Sigmoid colon (tissue), 7 donors: ENCODE results near the gene ADORA1. TPM values are rescaled to one million over a fixed set of nuclear protein-coding genes. Genes with fewer than 3 reads are reported as not detected.

Experiments used
- DNase-seq: peaks from one replicate; pipeline ENCODE4 v3.0.0-alpha.2; 2019
- H3K27ac ChIP-seq, 4 donors: fragments of 200-600 bp; sonication (generic); one replicate each; pipeline ENCODE4 v1.5.1; 2016 to 2019; ENCODE audit warnings: mild to moderate bottlenecking in 1 of 4
- H3K27me3 ChIP-seq, 3 donors: fragments of 200-600 bp; sonication (generic); one replicate each; pipeline ENCODE4 v1.5.1; 2019; ENCODE audit warnings: mild to moderate bottlenecking in 1 of 3
- H3K36me3 ChIP-seq, 4 donors: fragments of 200-600 bp; sonication (generic); one replicate each; pipeline ENCODE4 v1.5.1; 2016 to 2019
- H3K4me1 ChIP-seq, 4 donors: fragments of 200-600 bp; sonication (generic); one replicate each; pipeline ENCODE4 v1.5.1; 2017 to 2019
- H3K4me3 ChIP-seq, 4 donors: fragments of 200-600 bp; sonication (generic); one replicate each; pipeline ENCODE4 v1.5.1; 2017 to 2019; ENCODE audit warnings: mild to moderate bottlenecking in 2 of 4, moderate library complexity in 1 of 4
- H3K9me3 ChIP-seq, 4 donors: fragments of 200-600 bp in 3 of 4; sonication (generic) in 3 of 4; one replicate each; pipeline versions ENCODE4 v1.5.1 to v1.6.1; 2013 to 2019
- EP300 ChIP-seq, 4 donors: sonication (generic); formaldehyde crosslinking; IDR thresholded peaks; one replicate each; pipeline ENCODE4 v1.6.1; 2017; ENCODE audit warnings: antibody characterized with exemption in 4 of 4
- POLR2A ChIP-seq, 2 donors: fragments of 450-650 bp; IDR thresholded peaks; one replicate each; pipeline ENCODE4 v1.6.1; 2016; ENCODE audit warnings: antibody characterized with exemption in 2 of 2, mild to moderate bottlenecking in 2 of 2, moderate library complexity in 2 of 2
- POLR2AphosphoS5 ChIP-seq, 4 donors: sonication (generic); formaldehyde crosslinking; IDR thresholded peaks; one replicate each; pipeline ENCODE4 v1.6.1; 2017; ENCODE audit warnings: antibody characterized with exemption in 4 of 4
- WGBS, 2 donors: extraction: QIAGEN DNeasy Blood & Tissue Kit; methylation state at CpG; one replicate each; pipeline ENCODE4 v1.1.7; 2013; 5-methylcytosine and 5-hydroxymethylcytosine counted together
- intact Hi-C: fragments of 100-400 bp; cut with DNase I; formaldehyde crosslinking; loops from one replicate; pipeline ENCODE4 v1.15.1; 2023
- polyA plus RNA-seq, 3 donors: library from polyadenylated mRNA; stranded (reverse); fragments of 200-250 nt; gene quantifications; one replicate each; pipeline ENCODE4 v1.2.3, GENCODE V29; 2013
- total RNA-seq, 4 donors: library from RNA; depleted of rRNA; stranded (reverse); fragments of >200 nt; gene quantifications; one replicate each; pipeline ENCODE4 v1.1.0, GENCODE V29; 2016
- TF ChIP-seq, protein P1 (sequence below), 4 experiments: fragments of 450-650 bp in 3 of 4; fragments of 200-600 bp in 1 of 4; IDR thresholded peaks; one replicate each; pipeline ENCODE4 v1.5.1; 2016 to 2019; ENCODE audit warnings: antibody characterized with exemption in 4 of 4, mild to moderate bottlenecking in 3 of 4, moderate library complexity in 2 of 4
- donor health status: healthy with polysubstance abuse.
- donor health status: Bipolar disorder and iron deficiency.
- donor health status: healthy.

The ADORA1 gene
- total and polyA plus RNA-seq, 7 donors: 0.33 to 1.3 (median 1.0) TPM; not detected in 3

DNA sequence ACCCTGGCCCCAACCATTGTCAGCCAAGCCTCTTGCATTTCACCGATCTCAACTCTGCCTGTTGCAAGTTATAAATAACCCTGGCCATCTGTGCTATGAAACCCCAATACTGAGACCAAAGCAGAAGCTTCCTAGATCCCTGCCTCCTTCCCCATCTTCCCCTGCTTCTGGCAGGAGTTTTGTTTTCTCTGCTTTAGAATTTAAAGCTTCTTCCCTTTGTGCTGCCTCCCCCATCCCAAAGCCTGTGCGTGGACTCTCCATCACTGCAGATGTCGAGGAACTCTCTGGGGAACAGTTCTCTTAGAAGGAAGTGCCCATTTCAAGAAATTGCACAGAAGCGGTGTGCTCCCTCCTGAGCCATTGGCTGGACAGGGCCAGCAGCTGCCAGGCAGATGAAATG is 24.3 kb upstream of the ADORA1 start:
- H3K4me1 ChIP-seq: no peaks in the 10 kb centered on the region
- no peaks in the 10 kb centered on the region for H3K27me3 ChIP-seq
- 66 to 83% methylated on average over 4 of the region's 4 CpGs for WGBS, 2 donors
- H3K4me3 ChIP-seq: no peak overlapping the region
- no peak for DNase-seq
- no peaks in the 10 kb centered on the region for H3K36me3 ChIP-seq
- H3K27ac ChIP-seq: no peak overlapping the region
- TF ChIP-seq POLR2A (IDR thresholded peaks at IDR 0.05) (no peak), EP300 (IDR thresholded peaks at IDR 0.05) (no peak), POLR2AphosphoS5 (IDR thresholded peaks at IDR 0.05) (no peak)
- TF ChIP-seq, protein P1, sequence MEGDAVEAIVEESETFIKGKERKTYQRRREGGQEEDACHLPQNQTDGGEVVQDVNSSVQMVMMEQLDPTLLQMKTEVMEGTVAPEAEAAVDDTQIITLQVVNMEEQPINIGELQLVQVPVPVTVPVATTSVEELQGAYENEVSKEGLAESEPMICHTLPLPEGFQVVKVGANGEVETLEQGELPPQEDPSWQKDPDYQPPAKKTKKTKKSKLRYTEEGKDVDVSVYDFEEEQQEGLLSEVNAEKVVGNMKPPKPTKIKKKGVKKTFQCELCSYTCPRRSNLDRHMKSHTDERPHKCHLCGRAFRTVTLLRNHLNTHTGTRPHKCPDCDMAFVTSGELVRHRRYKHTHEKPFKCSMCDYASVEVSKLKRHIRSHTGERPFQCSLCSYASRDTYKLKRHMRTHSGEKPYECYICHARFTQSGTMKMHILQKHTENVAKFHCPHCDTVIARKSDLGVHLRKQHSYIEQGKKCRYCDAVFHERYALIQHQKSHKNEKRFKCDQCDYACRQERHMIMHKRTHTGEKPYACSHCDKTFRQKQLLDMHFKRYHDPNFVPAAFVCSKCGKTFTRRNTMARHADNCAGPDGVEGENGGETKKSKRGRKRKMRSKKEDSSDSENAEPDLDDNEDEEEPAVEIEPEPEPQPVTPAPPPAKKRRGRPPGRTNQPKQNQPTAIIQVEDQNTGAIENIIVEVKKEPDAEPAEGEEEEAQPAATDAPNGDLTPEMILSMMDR (IDR thresholded peaks at IDR 0.05): no peak
- intact Hi-C loops: no loop called here
- no peaks in the 10 kb centered on the region for H3K9me3 ChIP-seq

DNA sequence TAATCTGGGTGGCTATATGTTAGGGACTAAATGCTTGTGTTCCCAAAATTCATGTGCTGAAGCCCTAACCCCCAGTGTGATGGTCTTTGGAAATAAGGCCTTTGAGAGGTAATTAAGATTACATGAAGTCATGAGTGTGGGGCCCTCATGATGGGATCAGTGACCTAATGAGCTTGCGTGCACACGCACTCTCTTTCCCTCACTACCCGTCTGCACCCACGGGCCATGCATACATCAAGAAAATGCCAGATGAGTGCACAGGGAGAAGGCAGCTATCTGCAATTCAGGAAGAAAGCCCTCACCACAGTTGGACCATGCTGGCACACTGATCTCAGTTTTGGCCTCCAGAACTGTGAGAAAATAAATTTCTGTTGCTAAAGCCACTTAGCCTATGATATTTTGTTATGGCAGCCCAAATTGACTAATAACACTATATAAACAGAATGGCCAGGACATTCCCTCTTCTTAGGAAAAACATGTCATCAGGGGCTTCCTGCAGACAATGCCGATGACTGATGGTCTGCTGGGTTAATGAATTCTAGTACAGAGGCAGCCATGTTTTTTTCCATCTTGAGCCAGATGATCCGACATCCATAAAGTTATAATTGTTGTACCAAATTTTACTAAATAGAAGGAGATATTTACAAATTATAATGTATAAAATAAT is 23.6 kb upstream of the ADORA1 start:
- intact Hi-C loops: no loop called here
- WGBS, 2 donors: 89% methylated on average over 6 of the region's 6 CpGs
- TF ChIP-seq, protein P1 (IDR thresholded peaks at IDR 0.05): no peak
- no peak for TF ChIP-seq EP300 (IDR thresholded peaks at IDR 0.05)
- no peak for TF ChIP-seq POLR2AphosphoS5 (IDR thresholded peaks at IDR 0.05)
- TF ChIP-seq POLR2A (IDR thresholded peaks at IDR 0.05): no peak

GRCh38 chr1:203104789-203105390 is 22.6 kb upstream of the ADORA1 start:
- TF ChIP-seq, protein P1 (IDR thresholded peaks at IDR 0.05): no peak
- TF ChIP-seq POLR2A (IDR thresholded peaks at IDR 0.05) (no peak), EP300 (IDR thresholded peaks at IDR 0.05) (no peak), POLR2AphosphoS5 (IDR thresholded peaks at IDR 0.05) (no peak)
- Histone ChIP-seq H3K4me3 (no peak overlapping the region), H3K27ac (no peak overlapping the region), H3K9me3 (no peaks in the 10 kb centered on the region), H3K36me3 (no peaks in the 10 kb centered on the region), H3K4me1 (no peaks in the 10 kb centered on the region), H3K27me3 (no peaks in the 10 kb centered on the region)
- DNase-seq: no peak
- intact Hi-C loops: no loop called here

More for the DNA sequence above, 23.6 kb upstream of the ADORA1 start:
- Histone ChIP-seq H3K27me3 (no peaks in the 10 kb centered on the region), H3K4me1 (no peaks in the 10 kb centered on the region), H3K36me3 (no peaks in the 10 kb centered on the region), H3K27ac (no peak overlapping the region), H3K4me3 (no peak overlapping the region), H3K9me3 (no peaks in the 10 kb centered on the region)
- DNase-seq: no peak

DNA sequence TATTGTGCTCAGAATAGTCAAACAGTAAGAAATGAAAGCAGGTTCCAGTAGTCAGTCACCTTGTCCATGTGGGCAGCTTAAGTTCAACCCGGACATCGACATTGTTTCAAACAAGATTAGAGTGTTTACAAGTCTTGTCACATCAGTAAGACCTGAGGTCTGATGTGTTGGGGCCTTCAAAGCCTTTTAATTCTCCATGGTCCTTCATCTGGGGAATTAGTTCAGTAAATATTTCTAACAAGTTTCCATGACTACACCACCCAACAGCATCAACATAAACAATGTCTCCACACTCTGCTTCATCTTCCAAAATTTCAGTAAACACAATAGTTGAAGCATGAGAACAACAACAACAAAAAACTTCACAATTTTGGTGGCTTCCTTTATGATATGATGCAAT is 15.1 kb upstream of the ADORA1 start:
- TF ChIP-seq POLR2A (IDR thresholded peaks at IDR 0.05): no peak
- TF ChIP-seq EP300 (IDR thresholded peaks at IDR 0.05): no peak
- no peak for TF ChIP-seq POLR2AphosphoS5 (IDR thresholded peaks at IDR 0.05)
- TF ChIP-seq, protein P1 (IDR thresholded peaks at IDR 0.05): no peak
- intact Hi-C loops: no loop called here
- Histone ChIP-seq H3K9me3 (no peaks in the 10 kb centered on the region), H3K36me3 (no peaks in the 10 kb centered on the region), H3K27ac (no peak overlapping the region), H3K4me1 (peaks cover 0 to under 1% (median 0%) of the 10 kb centered on the region in 4 donors), H3K4me3 (no peak overlapping the region), H3K27me3 (peaks cover 0 to 2% (median 0%) of the 10 kb centered on the region in 3 donors)
- 49 to 54% methylated on average over 2 of the region's 2 CpGs for WGBS, 2 donors
- no peak for DNase-seq
